HG03469 (cell line): ENCODE data around the gene SLAMF9.

ENCODE experiments used
- ATAC-seq: cut with Tn5 transposase; IDR thresholded peaks from one replicate; pipeline ENCODE4 v1.9.1; 2021; ENCODE audit warnings: mild to moderate bottlenecking, moderate library complexity, moderate number of reproducible peaks; ENCODE audit not compliant: unreplicated experiment

The SLAMF9 gene

DNA sequence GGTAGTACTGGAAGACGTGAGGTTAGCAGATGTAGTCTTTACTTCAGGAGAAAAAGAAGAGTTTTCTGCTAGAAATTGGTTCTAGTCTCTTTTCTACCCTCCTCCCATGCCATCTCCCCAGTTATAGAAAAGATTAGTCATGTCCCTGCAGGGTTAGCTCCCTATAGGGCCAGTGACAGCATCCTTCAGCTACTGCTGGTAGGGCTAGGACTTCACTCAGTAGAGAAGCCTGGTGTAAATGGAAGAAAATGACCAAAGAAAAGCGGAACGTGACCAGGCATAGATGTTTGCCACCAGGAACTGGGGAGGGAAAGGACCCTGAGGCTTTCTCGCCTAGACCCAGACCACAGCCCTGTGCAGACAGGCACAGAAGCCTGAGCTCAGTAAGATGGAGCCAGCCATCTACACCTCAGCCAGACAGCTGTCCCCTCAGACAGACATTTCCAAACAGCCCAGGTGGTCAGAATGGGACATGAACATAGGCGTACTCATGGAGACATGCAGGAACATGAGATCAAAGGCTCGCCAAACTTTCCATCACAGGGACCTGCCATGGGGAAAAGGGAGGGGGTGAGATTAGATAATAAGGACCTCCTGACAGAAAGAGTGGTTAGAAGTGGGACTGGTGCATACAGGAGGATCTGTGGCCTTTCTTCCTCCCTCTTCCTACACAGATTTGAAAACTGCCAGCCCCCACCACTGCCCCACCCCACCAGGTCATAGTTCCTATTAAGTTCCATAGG, 23.5 kb upstream of the SLAMF9 start:
- ATAC-seq = no peak

DNA sequence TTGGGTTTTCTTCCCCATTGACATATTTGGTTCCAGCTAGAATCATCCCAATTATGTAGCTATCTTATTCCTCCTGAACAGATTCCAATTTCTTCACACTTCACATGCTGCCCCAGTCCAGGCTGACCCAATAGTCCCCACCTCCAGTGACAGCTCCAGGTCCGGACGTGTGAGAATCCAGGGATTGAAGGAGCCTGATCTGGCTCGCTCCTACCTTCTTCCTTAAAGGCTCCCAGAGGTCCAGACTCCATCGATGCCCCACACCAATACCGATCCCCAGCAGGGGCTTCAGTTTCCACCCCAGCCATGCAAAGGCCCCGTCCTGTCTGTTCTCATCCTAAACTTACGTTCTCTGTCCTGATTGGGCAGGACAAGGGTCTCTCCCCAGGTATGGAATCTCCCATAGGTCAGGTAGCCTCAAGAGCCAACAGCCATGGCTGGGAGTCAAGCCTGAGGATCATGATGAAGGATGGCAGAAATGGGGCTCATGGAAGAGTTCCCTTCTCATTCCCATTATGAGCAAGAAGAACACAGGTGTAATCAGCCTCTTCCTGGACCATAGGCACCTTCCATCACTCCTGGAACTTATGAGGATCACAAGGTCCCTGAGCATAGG, 20.4 kb upstream of the SLAMF9 start:
- no peak for ATAC-seq

DNA sequence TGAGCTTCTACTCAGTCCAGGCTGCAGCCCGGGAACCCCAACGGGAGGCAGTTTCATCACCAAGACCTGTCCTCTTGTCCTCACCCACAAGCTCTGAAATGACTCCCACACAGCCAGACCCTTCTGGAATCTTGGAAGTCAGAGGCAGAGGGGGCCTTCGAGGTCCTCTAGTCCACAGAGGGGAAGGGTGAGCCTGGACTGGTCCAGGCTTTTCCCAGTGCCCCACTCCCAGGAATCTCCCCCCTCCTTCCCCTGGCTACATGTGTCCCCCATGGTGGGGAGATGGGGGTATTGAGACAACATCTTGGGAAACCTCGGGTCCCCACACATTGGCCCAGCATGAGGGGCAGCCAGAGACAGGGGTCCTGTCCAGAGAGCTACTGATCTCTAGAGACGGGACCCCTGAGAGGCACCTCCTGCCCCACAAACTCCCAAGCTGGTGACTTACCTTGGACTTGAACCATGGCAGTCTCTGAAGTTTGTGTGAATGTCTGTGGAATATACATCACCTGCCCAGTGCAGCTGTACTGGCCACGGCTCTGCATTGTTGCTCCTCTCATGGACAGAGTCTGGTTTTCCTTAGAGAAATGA, 19.4 kb upstream of the SLAMF9 start:
- ATAC-seq = no peak

GRCh38 chr1:159972443-159973205, 18.6 kb upstream of the SLAMF9 start:
- ATAC-seq = no peak

GRCh38 chr1:159970932-159971342, 16.9 kb upstream of the SLAMF9 start:
- no peak for ATAC-seq

- no peak for ATAC-seq
Measured at GRCh38 chr1:159968901-159969300, 14.9 kb upstream of the SLAMF9 start.

DNA sequence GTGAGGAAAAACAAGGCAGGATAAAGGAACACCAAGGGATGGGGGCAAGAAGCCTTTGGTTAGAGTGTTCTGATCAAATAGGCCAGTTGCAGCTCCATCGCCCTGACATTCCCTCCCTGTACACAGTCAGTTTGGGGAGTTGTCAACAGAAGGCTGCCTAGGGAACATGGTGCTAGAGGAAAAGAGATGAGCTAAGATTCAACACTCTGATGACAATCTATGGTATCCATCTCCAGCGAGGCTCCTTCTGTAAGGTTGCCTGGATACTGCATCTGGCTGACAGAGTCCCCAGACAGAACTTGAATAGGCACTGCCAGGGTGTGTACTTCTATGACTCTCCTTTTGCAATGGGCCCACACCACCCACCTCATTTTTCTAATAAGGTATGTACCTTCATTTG, 11.2 kb upstream of the SLAMF9 start:
- no peak for ATAC-seq

- no peak for ATAC-seq
Measured at GRCh38 chr1:159964144-159964543, 10.1 kb upstream of the SLAMF9 start.

DNA sequence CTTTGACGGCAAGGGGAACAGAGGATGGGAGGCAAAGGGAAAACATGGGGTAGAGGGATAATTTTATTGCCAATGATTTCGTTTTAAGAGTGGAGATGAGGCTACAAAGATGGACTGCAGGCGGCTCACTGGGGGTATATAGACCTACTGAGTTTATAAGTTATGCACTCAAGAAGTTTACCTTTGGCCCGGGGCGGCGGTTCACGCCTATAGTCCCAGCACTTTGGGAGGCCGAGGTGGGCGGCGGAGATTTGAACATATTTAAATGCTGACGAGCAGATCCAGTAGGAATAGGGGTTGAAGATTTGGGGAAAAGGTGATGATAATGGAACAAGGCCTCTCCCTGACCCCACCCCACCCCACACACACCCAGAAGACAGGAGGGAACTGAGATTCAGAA, 8.1 kb upstream of the SLAMF9 start:
- no peak for ATAC-seq

GRCh38 chr1:159961636-159962035, 7.6 kb upstream of the SLAMF9 start:
- ATAC-seq = no peak

- ATAC-seq = no peak
Measured at GRCh38 chr1:159960721-159961381, 6.8 kb upstream of the SLAMF9 start.

- no peak for ATAC-seq
Measured at GRCh38 chr1:159959451-159959850, 5.4 kb upstream of the SLAMF9 start.

- ATAC-seq = no peak
Measured at GRCh38 chr1:159958719-159959380, 4.8 kb upstream of the SLAMF9 start.

DNA sequence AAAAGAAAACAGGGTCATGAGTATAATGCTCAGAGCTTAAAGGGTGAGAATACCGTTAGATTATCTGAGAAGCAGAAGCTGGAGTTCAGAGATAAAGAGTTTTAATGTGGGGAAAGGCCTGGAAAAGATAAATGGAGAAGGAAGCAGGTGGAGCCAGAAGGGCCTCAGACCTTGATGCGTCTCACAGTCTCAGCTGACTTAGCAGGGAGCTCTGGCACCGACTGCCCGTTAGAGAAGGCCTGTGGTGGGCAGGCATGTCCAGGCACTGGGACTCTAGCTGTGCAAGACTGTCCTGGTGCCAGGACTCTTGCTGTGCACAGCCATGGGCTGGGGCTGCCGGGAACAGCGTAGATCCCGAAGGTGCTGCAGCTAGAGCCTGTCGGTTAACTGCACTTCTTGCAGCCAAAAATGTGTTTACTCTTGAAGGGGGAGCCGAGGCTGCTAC, 3.8 kb upstream of the SLAMF9 start:
- no peak for ATAC-seq

DNA sequence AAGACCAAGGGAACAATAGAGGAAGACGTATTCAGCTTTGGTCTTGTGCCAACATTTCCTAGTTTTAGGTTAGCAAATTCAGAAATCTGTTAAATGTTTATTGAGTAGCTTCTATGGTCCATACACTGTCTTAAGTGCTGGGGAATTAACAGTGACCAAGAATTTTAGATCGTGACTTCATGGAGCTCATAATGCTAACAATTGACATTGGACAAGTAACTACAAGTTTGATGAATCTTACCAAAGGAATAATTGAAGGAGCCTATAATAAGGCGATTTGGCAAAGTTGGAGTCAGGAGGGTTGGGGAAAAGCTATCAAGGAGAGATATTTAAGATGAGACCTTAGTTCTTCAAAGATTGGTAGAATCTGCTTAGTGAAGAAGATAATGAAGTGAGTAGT, 1.4 kb upstream of the SLAMF9 start:
- ATAC-seq = no peak

- ATAC-seq = no peak
Measured at GRCh38 chr1:159952932-159953331, 1.1 kb downstream of the SLAMF9 start.

DNA sequence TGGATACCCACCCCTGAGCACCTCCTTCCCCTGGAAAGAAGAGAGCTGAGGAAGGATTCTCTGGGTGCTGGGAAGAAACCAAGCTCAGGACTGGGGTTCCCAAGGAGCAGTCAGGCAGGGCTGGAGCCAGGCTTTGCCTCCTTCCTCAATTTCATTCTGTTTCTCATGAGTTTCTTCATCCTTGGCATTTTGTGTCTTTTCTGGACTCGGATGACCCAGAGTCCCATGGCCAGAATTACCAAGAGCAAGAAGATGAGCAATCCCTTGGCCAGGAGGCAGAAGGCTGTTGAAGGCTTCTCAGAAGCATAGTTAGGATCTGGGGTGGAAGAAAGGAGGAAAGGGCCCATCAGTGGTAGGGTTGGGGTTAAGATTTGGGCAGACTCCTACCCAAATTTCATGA, 2.5 kb downstream of the SLAMF9 start:
- ATAC-seq = no peak

DNA sequence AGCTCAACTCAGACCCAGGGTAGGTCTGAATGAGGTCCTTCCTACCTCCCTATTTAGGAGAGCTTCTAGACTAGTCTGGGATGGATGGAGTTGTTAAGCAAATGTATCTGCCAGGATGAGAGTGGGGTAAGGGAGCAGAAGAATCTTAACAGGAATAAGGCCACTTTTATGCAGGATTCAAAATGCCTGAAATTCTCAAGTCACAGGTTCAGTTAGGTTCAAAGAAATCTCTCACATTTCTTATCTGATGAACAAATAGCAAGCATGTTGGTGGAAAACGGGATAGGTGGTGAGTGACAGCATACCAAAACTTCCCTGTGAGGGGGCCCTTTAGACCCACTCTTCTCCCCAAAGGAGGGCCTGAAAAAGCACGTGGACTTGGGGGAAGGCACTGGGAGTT, 3.0 kb downstream of the SLAMF9 start:
- no peak for ATAC-seq

GRCh38 chr1:159949981-159950381, 4.1 kb downstream of the SLAMF9 start:
- ATAC-seq = no peak

- no peak for ATAC-seq
Measured at GRCh38 chr1:159949123-159949522, 4.9 kb downstream of the SLAMF9 start.
